ENCODE measurements around the gene MYH1. TPM values are rescaled to one million over a fixed set of nuclear protein-coding genes. Genes with fewer than 3 reads are reported as not detected.

Gene MYH1
- total and polyA plus RNA-seq, 2 of the 8 experiments (the other 6 are each of a cell fraction or from before 2014, with no cell fraction given) = not detected

DNA sequence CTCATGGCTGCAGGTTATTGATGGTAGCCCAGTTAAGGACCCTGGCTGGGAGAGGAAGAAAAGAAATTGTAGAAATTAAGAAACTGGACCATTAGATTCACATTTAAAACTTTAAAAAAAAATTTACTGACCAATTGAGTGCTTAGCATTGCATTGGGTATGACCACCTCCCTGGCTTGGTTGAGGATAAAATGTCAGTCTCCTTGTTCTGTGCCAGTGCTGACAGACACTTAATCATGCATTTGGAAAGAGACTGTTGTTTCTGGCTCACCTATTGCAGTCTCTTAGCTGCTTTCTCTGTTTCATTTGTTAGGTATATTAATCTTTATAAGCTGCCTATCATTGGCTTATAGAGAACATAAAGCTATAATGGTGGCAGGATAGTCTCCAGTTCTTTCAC lies 1.7 kb downstream of the MYH1 start (continued):
- TF ChIP-seq RNF2 (IDR thresholded peaks at IDR 0.05; ENCODE audit: borderline replicate concordance, low read depth, low read length, missing control alignments, poor library complexity, severe bottlenecking) (no peak), POU5F1 (IDR thresholded peaks at IDR 0.05; ENCODE audit: low read depth, low read length) (no peak)

Measured in H1 (cell line).